ENCODE data around the gene TXNIP. TPM values are rescaled to one million over a fixed set of nuclear protein-coding genes. Genes with fewer than 3 reads are reported as not detected.
A peak's percentile ranks its signal among the peaks of the same experiment; 100 is the strongest.

TXNIP gene
- total and polyA plus RNA-seq, 2 donors (not counting 1 experiment from before 2014, with no cell fraction given): 542 to 1,651 TPM

GRCh38 chr1:145962157-145963102 is 33.9 kb downstream of the TXNIP start:
- H2AFZ ChIP-seq (ENCODE audit: insufficient read depth, low read depth, low read length, poor library complexity, severe bottlenecking): peak overlapping the region; percentile 89

More at GRCh38 chr1:145962157-145963102, 33.9 kb downstream of the TXNIP start:
- no peak for TF ChIP-seq EZH2 (IDR thresholded peaks at IDR 0.05; ENCODE audit: borderline replicate concordance, insufficient read depth, low read depth, low read length, poor library complexity, severe bottlenecking)
- TF ChIP-seq, protein P1, sequence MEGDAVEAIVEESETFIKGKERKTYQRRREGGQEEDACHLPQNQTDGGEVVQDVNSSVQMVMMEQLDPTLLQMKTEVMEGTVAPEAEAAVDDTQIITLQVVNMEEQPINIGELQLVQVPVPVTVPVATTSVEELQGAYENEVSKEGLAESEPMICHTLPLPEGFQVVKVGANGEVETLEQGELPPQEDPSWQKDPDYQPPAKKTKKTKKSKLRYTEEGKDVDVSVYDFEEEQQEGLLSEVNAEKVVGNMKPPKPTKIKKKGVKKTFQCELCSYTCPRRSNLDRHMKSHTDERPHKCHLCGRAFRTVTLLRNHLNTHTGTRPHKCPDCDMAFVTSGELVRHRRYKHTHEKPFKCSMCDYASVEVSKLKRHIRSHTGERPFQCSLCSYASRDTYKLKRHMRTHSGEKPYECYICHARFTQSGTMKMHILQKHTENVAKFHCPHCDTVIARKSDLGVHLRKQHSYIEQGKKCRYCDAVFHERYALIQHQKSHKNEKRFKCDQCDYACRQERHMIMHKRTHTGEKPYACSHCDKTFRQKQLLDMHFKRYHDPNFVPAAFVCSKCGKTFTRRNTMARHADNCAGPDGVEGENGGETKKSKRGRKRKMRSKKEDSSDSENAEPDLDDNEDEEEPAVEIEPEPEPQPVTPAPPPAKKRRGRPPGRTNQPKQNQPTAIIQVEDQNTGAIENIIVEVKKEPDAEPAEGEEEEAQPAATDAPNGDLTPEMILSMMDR (IDR thresholded peaks at IDR 0.05): no peak
- POLR2A ChIA-PET: interaction anchor here (0.6 to 3.5 kb wide), 8 partner anchors 17 to 1579 kb away, joined by 3 to 43 read pairs (median 4); partner anchors contain the start of genes BCL9, PEX11B, PIAS3 and RBM8A
- no peaks in the 10 kb centered on the region for H3K27me3 ChIP-seq (replicated peaks in 1 of 4; ENCODE audit: control extremely low read depth in 1 of 4, control insufficient read depth in 3 of 4, insufficient read depth in 4 of 4, low read length in 3 of 4)
- peaks cover 0 to 5% (median 4%) of the 10 kb centered on the region in 3 donors for H3K9me3 ChIP-seq (ENCODE audit: control extremely low read depth in 1 of 3, control insufficient read depth in 2 of 3, insufficient read depth in 1 of 3, low read length in 2 of 3)
- peaks cover 70% of the 10 kb centered on the region for H3K4me1 Mint-ChIP-seq
- no peak for ATAC-seq (ENCODE audit: low read depth)
- peaks cover 0 to under 1% of the 10 kb centered on the region in 2 experiments for H3K36me3 ChIP-seq (replicated peaks in 1 of 2; ENCODE audit: control extremely low read depth in 1 of 2, control insufficient read depth in 1 of 2, extremely low read depth in 1 of 2, insufficient read depth in 2 of 2, low read length in 1 of 2)
- peak overlapping the region; percentile 97 for H3K27ac Mint-ChIP-seq
- 5% methylated on average over 15 of the region's 36 CpGs for WGBS (ENCODE audit: insufficient coverage)
- no peaks in the 10 kb centered on the region for H3K27me3 Mint-ChIP-seq
- no peaks in the 10 kb centered on the region for H4K20me1 ChIP-seq (ENCODE audit: control insufficient read depth, insufficient read depth, low read length, poor library complexity, severe bottlenecking)
- H3K4me3 Mint-ChIP-seq: peak overlapping the region; percentile 99
- CTCF ChIA-PET: interaction anchor here (1.1 to 5.6 kb wide), 6 partner anchors 9 to 117 kb away, joined by 3 to 82 read pairs (median 7); partner anchors contain the start of genes ITGA10 and NUDT17
- peaks cover 45 to 66% of the 10 kb centered on the region in 2 donors for H3K4me1 ChIP-seq (ENCODE audit: control insufficient read depth in 2 of 2, insufficient read depth in 2 of 2, low read length in 2 of 2)
- H3K9me3 Mint-ChIP-seq (ENCODE audit: insufficient read depth): no peaks in the 10 kb centered on the region
- peak overlapping the region; percentile 61 to 86 (median 72) for H3K4me3 ChIP-seq (ENCODE audit: control extremely low read depth in 1 of 5, extremely low read depth in 1 of 5, insufficient read depth in 1 of 5, low read depth in 2 of 5, low read length in 4 of 5)
- peaks cover 55% of the 10 kb centered on the region for H3K79me2 ChIP-seq (ENCODE audit: control insufficient read depth, insufficient read depth, low read length)
- H3K4me2 ChIP-seq (replicated peaks; ENCODE audit: low read depth, low read length, poor library complexity, severe bottlenecking): peak overlapping the region; percentile 89
- intact Hi-C loops (cut with micrococcal nuclease): no loop called here
- peak overlapping the region; percentile 77 for H3K9ac ChIP-seq (ENCODE audit: low read length)
- H3K27ac ChIP-seq (ENCODE audit: low read length in 2 of 2): no peak overlapping the region
- peak; percentile 57 for DNase-seq

Measured in B cell (primary cell).